ENCODE measurements around the gene GHR.

GRCh38 chr5:42521406-42521805 is 98.2 kb downstream of the GHR start:
- TF ChIP-seq EZH2 (IDR thresholded peaks at IDR 0.05; ENCODE audit: low read length, unreplicated experiment) (no peak), CTCF (conservative IDR thresholded peaks at IDR 0.05; ENCODE audit: low read depth, low read length) (no peak)

Measured in PC-3 (cell line).